ENCODE data around the gene CDH4. TPM values are rescaled to one million over a fixed set of nuclear protein-coding genes. Genes with fewer than 3 reads are reported as not detected.

CDH4 gene
- total RNA-seq, 2 donors from 2014 or later = not detected

GRCh38 chr20:61434341-61434781, 182.3 kb downstream of the CDH4 start:
- Histone ChIP-seq H3K4me3 (no peak overlapping the region), H3K4me1 (ENCODE audit: control insufficient read depth in 1 of 2, low read depth in 2 of 2) (peaks cover 0 to 18% of the 10 kb centered on the region in 2 donors), H3K27me3 (replicated peaks; ENCODE audit: insufficient read depth) (no peaks in the 10 kb centered on the region), H3K9me3 (no peaks in the 10 kb centered on the region), H3K36me3 (no peaks in the 10 kb centered on the region), H3K27ac (no peak overlapping the region)
- DNase-seq (ENCODE audit: low spot score) = no peak
- ATAC-seq (ENCODE audit: insufficient number of reproducible peaks, low FRiP score, low read depth) = no peak
- no peak for TF ChIP-seq CTCF (IDR thresholded peaks at IDR 0.05)

GRCh38 chr20:61435184-61435822, 183.2 kb downstream of the CDH4 start:
- ATAC-seq (ENCODE audit: insufficient number of reproducible peaks, low FRiP score, low read depth) = no peak
- no peak overlapping the region for H3K4me3 ChIP-seq
- H3K27ac ChIP-seq = no peak overlapping the region
- H3K4me1 ChIP-seq (ENCODE audit: control insufficient read depth in 1 of 2, low read depth in 2 of 2) = peaks cover 0 to 18% of the 10 kb centered on the region in 2 donors
- TF ChIP-seq CTCF (IDR thresholded peaks at IDR 0.05) = no peak
- no peaks in the 10 kb centered on the region for H3K9me3 ChIP-seq
- no peak for DNase-seq (ENCODE audit: low spot score)
- no peaks in the 10 kb centered on the region for H3K27me3 ChIP-seq (replicated peaks; ENCODE audit: insufficient read depth)
- no peaks in the 10 kb centered on the region for H3K36me3 ChIP-seq

GRCh38 chr20:61435823-61436220, 183.8 kb downstream of the CDH4 start:
- Histone ChIP-seq H3K27ac (no peak overlapping the region), H3K27me3 (replicated peaks; ENCODE audit: insufficient read depth) (no peaks in the 10 kb centered on the region), H3K9me3 (no peaks in the 10 kb centered on the region), H3K4me3 (no peak overlapping the region), H3K36me3 (no peaks in the 10 kb centered on the region), H3K4me1 (ENCODE audit: control insufficient read depth in 1 of 2, low read depth in 2 of 2) (peaks cover 0 to 18% of the 10 kb centered on the region in 2 donors)
- ATAC-seq (ENCODE audit: insufficient number of reproducible peaks, low FRiP score, low read depth) (no peak), DNase-seq (ENCODE audit: low spot score) (no peak)
- no peak for TF ChIP-seq CTCF (IDR thresholded peaks at IDR 0.05)

GRCh38 chr20:61436283-61436666, 184.2 kb downstream of the CDH4 start:
- H3K9me3 ChIP-seq = no peaks in the 10 kb centered on the region
- H3K27ac ChIP-seq = no peak overlapping the region
- ATAC-seq (ENCODE audit: insufficient number of reproducible peaks, low FRiP score, low read depth) (no peak), DNase-seq (ENCODE audit: low spot score) (no peak)
- TF ChIP-seq CTCF (IDR thresholded peaks at IDR 0.05) = no peak
- H3K4me1 ChIP-seq (ENCODE audit: control insufficient read depth in 1 of 2, low read depth in 2 of 2) = peaks cover 0 to 18% of the 10 kb centered on the region in 2 donors
- no peak overlapping the region for H3K4me3 ChIP-seq
- H3K36me3 ChIP-seq = no peaks in the 10 kb centered on the region
- no peaks in the 10 kb centered on the region for H3K27me3 ChIP-seq (replicated peaks; ENCODE audit: insufficient read depth)

- ATAC-seq (ENCODE audit: insufficient number of reproducible peaks, low FRiP score, low read depth) = no peak
- Histone ChIP-seq H3K27ac (no peak overlapping the region), H3K27me3 (replicated peaks; ENCODE audit: insufficient read depth) (no peaks in the 10 kb centered on the region), H3K4me3 (peak overlapping the region; percentile 16), H3K4me1 (ENCODE audit: control insufficient read depth in 1 of 2, low read depth in 2 of 2) (peaks cover 0 to 18% of the 10 kb centered on the region in 2 donors), H3K36me3 (no peaks in the 10 kb centered on the region), H3K9me3 (no peaks in the 10 kb centered on the region)
- no peak for DNase-seq (ENCODE audit: low spot score)
- TF ChIP-seq CTCF (IDR thresholded peaks at IDR 0.05) = no peak
Measured at GRCh38 chr20:61436667-61437279, 184.7 kb downstream of the CDH4 start.
